ENCODE measurements around the gene OAS3.
"Not testable (repeated sequence)": the region's sequence is repeated elsewhere in the genome, so short reads cannot be mapped to it uniquely, and the experiment has no call there.

Gene OAS3

GRCh38 chr12:112927475-112927874 lies 10.8 kb upstream of the OAS3 start:
- DNase-seq, result no peak

- no peak for DNase-seq
Observed at GRCh38 chr12:112927925-112928324, 10.3 kb upstream of the OAS3 start.

- DNase-seq, result no peak
Observed at GRCh38 chr12:112928978-112929377, 9.3 kb upstream of the OAS3 start.

GRCh38 chr12:112929715-112930114 lies 8.6 kb upstream of the OAS3 start:
- DNase-seq, result no peak

- no peak for DNase-seq
Observed at GRCh38 chr12:112930350-112930749, 7.9 kb upstream of the OAS3 start.

- DNase-seq, result no peak
Observed at GRCh38 chr12:112932485-112933128, 5.7 kb upstream of the OAS3 start.

- DNase-seq, result no peak
Observed at GRCh38 chr12:112933129-112933505, 5.2 kb upstream of the OAS3 start.

- DNase-seq, result peak; percentile 7
Observed at GRCh38 chr12:112936264-112936663, 2.0 kb upstream of the OAS3 start.

- peak; percentile 8 for DNase-seq
Observed at GRCh38 chr12:112936927-112937326, 1.3 kb upstream of the OAS3 start.

GRCh38 chr12:112938751-112939150 lies 477 bp downstream of the OAS3 start:
- DNase-seq, result no peak

GRCh38 chr12:112939761-112940381 lies 1.6 kb downstream of the OAS3 start:
- peak; percentile 21 for DNase-seq

- DNase-seq, result no peak
Observed at GRCh38 chr12:112941528-112942335, 3.5 kb downstream of the OAS3 start.

- no peak for DNase-seq
Observed at GRCh38 chr12:112942572-112942971, 4.3 kb downstream of the OAS3 start.

GRCh38 chr12:112944024-112944690 lies 5.9 kb downstream of the OAS3 start:
- no peak for DNase-seq

GRCh38 chr12:112945515-112945914 lies 7.2 kb downstream of the OAS3 start:
- no peak for DNase-seq

GRCh38 chr12:112946236-112947000 lies 8.1 kb downstream of the OAS3 start:
- DNase-seq, result no peak

- no peak for DNase-seq
Observed at GRCh38 chr12:112947314-112947713, 9.0 kb downstream of the OAS3 start.

GRCh38 chr12:112947761-112948160 lies 9.5 kb downstream of the OAS3 start:
- DNase-seq, result no peak

- no peak for DNase-seq
Observed at GRCh38 chr12:112948806-112949205, 10.5 kb downstream of the OAS3 start.

GRCh38 chr12:112950701-112951100 lies 12.4 kb downstream of the OAS3 start:
- DNase-seq, result no peak

- not testable (repeated sequence) for DNase-seq
Observed at GRCh38 chr12:112957125-112957524, 18.9 kb downstream of the OAS3 start.

- no peak for DNase-seq
Observed at GRCh38 chr12:112961074-112961473, 22.8 kb downstream of the OAS3 start.

GRCh38 chr12:112961536-112961935 lies 23.3 kb downstream of the OAS3 start:
- DNase-seq, result no peak
